Uterus (tissue), 2 donors: ENCODE data around the gene C10orf62.

Source experiments
- POLR2A ChIP-seq, 2 donors: fragments of 450-650 bp; IDR thresholded peaks; one replicate each; pipeline ENCODE4 v1.6.1; 2016; ENCODE audit warnings: antibody characterized with exemption in 2 of 2, mild to moderate bottlenecking in 1 of 2, moderate library complexity in 1 of 2
- TF ChIP-seq, protein P1 (sequence below), 4 experiments: fragments of 200-600 bp in 2 of 4; fragments of 450-650 bp in 2 of 4; sonication (generic) in 2 of 4; IDR thresholded peaks; one replicate each; pipeline ENCODE4 v1.5.1; 2016 to 2019; ENCODE audit warnings: antibody characterized with exemption in 4 of 4, mild to moderate bottlenecking in 2 of 4, moderate library complexity in 1 of 4

DNA sequence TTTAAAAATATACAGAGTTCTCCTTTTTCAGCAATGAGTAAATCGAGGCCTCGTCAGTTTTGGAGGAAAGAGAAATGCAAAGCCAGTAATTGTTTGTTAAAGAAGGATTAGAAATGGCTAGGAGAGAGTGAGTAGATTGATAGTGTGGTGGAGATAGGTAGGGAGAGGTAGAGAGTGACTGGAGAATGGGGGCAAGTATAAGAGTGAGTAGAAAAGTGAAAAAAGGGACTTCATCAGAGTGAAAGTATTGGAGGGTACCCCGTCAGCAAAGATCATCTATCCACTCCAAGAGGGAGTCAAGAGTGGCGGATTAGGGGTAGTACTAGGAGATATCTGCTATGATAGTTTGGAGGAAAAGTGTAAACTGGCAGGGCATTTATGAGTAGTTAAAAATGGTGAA is 26.2 kb upstream of the C10orf62 start:
- TF ChIP-seq, protein P1, sequence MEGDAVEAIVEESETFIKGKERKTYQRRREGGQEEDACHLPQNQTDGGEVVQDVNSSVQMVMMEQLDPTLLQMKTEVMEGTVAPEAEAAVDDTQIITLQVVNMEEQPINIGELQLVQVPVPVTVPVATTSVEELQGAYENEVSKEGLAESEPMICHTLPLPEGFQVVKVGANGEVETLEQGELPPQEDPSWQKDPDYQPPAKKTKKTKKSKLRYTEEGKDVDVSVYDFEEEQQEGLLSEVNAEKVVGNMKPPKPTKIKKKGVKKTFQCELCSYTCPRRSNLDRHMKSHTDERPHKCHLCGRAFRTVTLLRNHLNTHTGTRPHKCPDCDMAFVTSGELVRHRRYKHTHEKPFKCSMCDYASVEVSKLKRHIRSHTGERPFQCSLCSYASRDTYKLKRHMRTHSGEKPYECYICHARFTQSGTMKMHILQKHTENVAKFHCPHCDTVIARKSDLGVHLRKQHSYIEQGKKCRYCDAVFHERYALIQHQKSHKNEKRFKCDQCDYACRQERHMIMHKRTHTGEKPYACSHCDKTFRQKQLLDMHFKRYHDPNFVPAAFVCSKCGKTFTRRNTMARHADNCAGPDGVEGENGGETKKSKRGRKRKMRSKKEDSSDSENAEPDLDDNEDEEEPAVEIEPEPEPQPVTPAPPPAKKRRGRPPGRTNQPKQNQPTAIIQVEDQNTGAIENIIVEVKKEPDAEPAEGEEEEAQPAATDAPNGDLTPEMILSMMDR (IDR thresholded peaks at IDR 0.05), result no peak
- TF ChIP-seq POLR2A (IDR thresholded peaks at IDR 0.05), result no peak
